Measurements from ENCODE around the gene SEL1L3. TPM values are rescaled to one million over a fixed set of nuclear protein-coding genes. Genes with fewer than 3 reads are reported as not detected.

Gene SEL1L3
- total and polyA plus RNA-seq, 8 donors: 4.1 to 173 (median 53.6) TPM

GRCh38 chr4:25805255-25805860 is 57.4 kb downstream of the SEL1L3 start:
- H3K4me3 ChIP-seq: no peak overlapping the region
- H3K9me3 ChIP-seq: no peaks in the 10 kb centered on the region
- no peaks in the 10 kb centered on the region for H3K27me3 ChIP-seq
- H3K27ac ChIP-seq: no peak overlapping the region
- peaks cover 21 to 79% (median 52%) of the 10 kb centered on the region in 4 donors for H3K36me3 ChIP-seq
- no peaks in the 10 kb centered on the region for H3K4me1 ChIP-seq
- intact Hi-C loops (cut with DNase I; ENCODE audit: low total_unique reads): no loop called here
- 72 to 80% (median 75%) methylated on average over 6 of the region's 6 CpGs for WGBS, 5 donors
- TF ChIP-seq CTCF (IDR thresholded peaks at IDR 0.05): no peak
- TF ChIP-seq POLR2AphosphoS5 (IDR thresholded peaks at IDR 0.05): no peak
- DNase-seq: no peak

GRCh38 chr4:25803720-25804225 is 59.0 kb downstream of the SEL1L3 start:
- peaks cover 21 to 87% (median 62%) of the 10 kb centered on the region in 4 donors for H3K36me3 ChIP-seq
- no peak overlapping the region for H3K27ac ChIP-seq
- no peaks in the 10 kb centered on the region for H3K4me1 ChIP-seq
- H3K27me3 ChIP-seq: no peaks in the 10 kb centered on the region
- intact Hi-C loops (cut with DNase I; ENCODE audit: low total_unique reads): no loop called here
- TF ChIP-seq POLR2A (IDR thresholded peaks at IDR 0.05) (no peak), EP300 (IDR thresholded peaks at IDR 0.05) (no peak), CTCF (IDR thresholded peaks at IDR 0.05) (no peak), POLR2AphosphoS5 (IDR thresholded peaks at IDR 0.05) (no peak)
- no peaks in the 10 kb centered on the region for H3K9me3 ChIP-seq
- no peak for DNase-seq
- no peak overlapping the region for H3K4me3 ChIP-seq
- WGBS, 5 donors: 77 to 90% (median 84%) methylated on average over 3 of the region's 3 CpGs

GRCh38 chr4:25801594-25801993 is 61.2 kb downstream of the SEL1L3 start:
- TF ChIP-seq CTCF (IDR thresholded peaks at IDR 0.05) (no peak), POLR2AphosphoS5 (IDR thresholded peaks at IDR 0.05) (no peak), EP300 (IDR thresholded peaks at IDR 0.05) (no peak), POLR2A (IDR thresholded peaks at IDR 0.05) (no peak)
- peaks cover 20 to 90% (median 72%) of the 10 kb centered on the region in 4 donors for H3K36me3 ChIP-seq
- H3K4me3 ChIP-seq: no peak overlapping the region
- intact Hi-C loops (cut with DNase I; ENCODE audit: low total_unique reads): no loop called here
- no peak overlapping the region for H3K27ac ChIP-seq
- no peaks in the 10 kb centered on the region for H3K9me3 ChIP-seq
- DNase-seq: no peak
- no peaks in the 10 kb centered on the region for H3K27me3 ChIP-seq
- H3K4me1 ChIP-seq: no peaks in the 10 kb centered on the region

- Histone ChIP-seq H3K9me3 (no peaks in the 10 kb centered on the region), H3K4me1 (no peaks in the 10 kb centered on the region), H3K27me3 (no peaks in the 10 kb centered on the region), H3K27ac (no peak overlapping the region), H3K36me3 (peaks cover 20 to 90% (median 77%) of the 10 kb centered on the region in 4 donors), H3K4me3 (no peak overlapping the region)
- DNase-seq: no peak
- TF ChIP-seq EP300 (IDR thresholded peaks at IDR 0.05) (no peak), POLR2A (IDR thresholded peaks at IDR 0.05) (no peak), POLR2AphosphoS5 (IDR thresholded peaks at IDR 0.05) (no peak), CTCF (IDR thresholded peaks at IDR 0.05) (no peak)
- intact Hi-C loops (cut with DNase I; ENCODE audit: low total_unique reads): no loop called here
- WGBS, 5 donors: 88 to 98% (median 91%) methylated on average over 2 of the region's 2 CpGs
These were observed 62.5 kb downstream of the SEL1L3 start for GRCh38 chr4:25800245-25800644.

Data from stomach (tissue), 9 donors.